BJ (cell line): ENCODE results near the gene RAB11FIP4. TPM values are rescaled to one million over a fixed set of nuclear protein-coding genes. Genes with fewer than 3 reads are reported as not detected.

Experiments
- CTCF ChIA-PET: fragments of 350-600 bp; formaldehyde crosslinking; extraction: SDS; loops from one replicate; lab custom pipeline; 2021; ENCODE audit warnings: antibody characterized with exemption, inconsistent platforms; lab: Yijun Ruan, JAX
- POLR2A ChIA-PET: fragments of 300-600 bp; sonication (Branson Sonifier 250); formaldehyde crosslinking; extraction: SDS; loops from one replicate; lab custom pipeline; 2021; ENCODE audit warnings: antibody characterized with exemption; lab: Charles Lee
- DNase-seq: peaks from one replicate; pipeline ENCODE4 v3.0.0-alpha.2; 2011; ENCODE audit warnings: low read depth
- H3K27me3 ChIP-seq: 2 replicates; pipeline ENCODE4 v1.6.0; 2011; ENCODE audit warnings: low read length; ENCODE audit not compliant: control insufficient read depth, insufficient read depth
- H3K36me3 ChIP-seq: 2 replicates; pipeline ENCODE4 v1.5.1; 2011; ENCODE audit warnings: low read length; ENCODE audit not compliant: control insufficient read depth, insufficient read depth
- H3K4me3 ChIP-seq: 2 replicates; pipeline ENCODE4 v1.5.1; 2011; ENCODE audit warnings: low read depth, mild to moderate bottlenecking, control low read depth, low read length
- CTCF ChIP-seq: IDR thresholded peaks from 2 replicates; pipeline ENCODE4 v1.5.1; 2011; ENCODE audit warnings: low read depth, mild to moderate bottlenecking, control low read depth, inconsistent platforms, low read length, moderate library complexity; ENCODE audit not compliant: insufficient read depth
- polyA plus RNA-seq: library from polyadenylated mRNA; depleted of rRNA; stranded (reverse); fragments of >200 nt; gene quantifications from 2 replicates; pipeline ENCODE4 v1.2.3, GENCODE V29; 2011

The RAB11FIP4 gene
- polyA plus RNA-seq, 1 experiment: 0.15 TPM

GRCh38 chr17:31492880-31493655 is 101.6 kb downstream of the RAB11FIP4 start:
- no peak for TF ChIP-seq CTCF
- no peak for DNase-seq
- H3K27me3 ChIP-seq: peaks cover 44% of the 10 kb centered on the region
- no peak overlapping the region for H3K4me3 ChIP-seq
- no peaks in the 10 kb centered on the region for H3K36me3 ChIP-seq
- CTCF ChIA-PET: interaction anchor here (0.6 to 0.9 kb wide), 2 partner anchors 27 to 154 kb away, joined by 3 to 4 read pairs; no protein-coding TSS in a partner anchor
- POLR2A ChIA-PET: no interaction called here

GRCh38 chr17:31493656-31494155 is 102.2 kb downstream of the RAB11FIP4 start:
- DNase-seq: no peak
- Histone ChIP-seq H3K27me3 (peaks cover 43% of the 10 kb centered on the region), H3K4me3 (no peak overlapping the region), H3K36me3 (no peaks in the 10 kb centered on the region)
- ChIA-PET CTCF (interaction anchor here (0.6 kb wide), 1 partner anchor 57 kb away, joined by 3 read pairs; no protein-coding TSS in a partner anchor), POLR2A (no interaction called here)
- no peak for TF ChIP-seq CTCF

- peaks cover 35% of the 10 kb centered on the region for H3K27me3 ChIP-seq
- H3K4me3 ChIP-seq: no peak overlapping the region
- ChIA-PET POLR2A (no interaction called here), CTCF (interaction anchor here (0.6 to 1.0 kb wide), 2 partner anchors 31 to 57 kb away, joined by 3 read pairs; no protein-coding TSS in a partner anchor)
- no peak for TF ChIP-seq CTCF
- no peak for DNase-seq
- H3K36me3 ChIP-seq: no peaks in the 10 kb centered on the region
Measured at GRCh38 chr17:31494259-31495021, 103.0 kb downstream of the RAB11FIP4 start.

GRCh38 chr17:31495022-31495885 is 103.8 kb downstream of the RAB11FIP4 start:
- TF ChIP-seq CTCF: no peak
- Histone ChIP-seq H3K36me3 (no peaks in the 10 kb centered on the region), H3K4me3 (no peak overlapping the region), H3K27me3 (peaks cover 28% of the 10 kb centered on the region)
- POLR2A ChIA-PET: no interaction called here
- DNase-seq: no peak
- CTCF ChIA-PET: interaction anchor here (1.0 kb wide), 1 partner anchor 30 kb away, joined by 3 read pairs; no protein-coding TSS in a partner anchor
